ENCODE results near the gene KMT5B. TPM values are rescaled to one million over a fixed set of nuclear protein-coding genes. Genes with fewer than 3 reads are reported as not detected.

The KMT5B gene
- total and polyA plus RNA-seq, 7 donors: 20.8 to 45.7 (median 38.7) TPM

GRCh38 chr11:68122936-68123539, 90.1 kb downstream of the KMT5B start:
- TF ChIP-seq POLR2AphosphoS5 (IDR thresholded peaks at IDR 0.05) (no peak), EP300 (IDR thresholded peaks at IDR 0.05) (no peak), CTCF (IDR thresholded peaks at IDR 0.05) (no peak), POLR2A (IDR thresholded peaks at IDR 0.05) (no peak)
- no peaks in the 10 kb centered on the region for H3K27me3 ChIP-seq
- intact Hi-C loops (cut with DNase I): no loop called here
- H3K27ac ChIP-seq: peak overlapping the region; percentile 46 to 100 (median 83)
- H3K4me1 ChIP-seq: peaks cover 0 to 46% (median 42%) of the 10 kb centered on the region in 4 donors
- no peak overlapping the region for H3K4me3 ChIP-seq
- H3K9me3 ChIP-seq: no peaks in the 10 kb centered on the region
- 24 to 73% methylated on average over 9 of the region's 9 CpGs for WGBS, 2 donors
- no peak for DNase-seq
- H3K36me3 ChIP-seq: no peaks in the 10 kb centered on the region

- Histone ChIP-seq H3K27me3 (no peaks in the 10 kb centered on the region), H3K9me3 (no peaks in the 10 kb centered on the region), H3K4me3 (peak within 1 kb of the TSS; percentile 49 to 87 (median 72)), H3K4me1 (peaks cover 0 to 55% (median 46%) of the 10 kb centered on the region in 4 donors), H3K36me3 (no peaks in the 10 kb centered on the region), H3K27ac (peak within 1 kb of the TSS; percentile 99 to 100 (median 99))
- DNase-seq: peak; percentile 97
- peak in 2 of 4 donors; percentile 38 to 43 for TF ChIP-seq EP300 (IDR thresholded peaks at IDR 0.05)
- no peak for TF ChIP-seq CTCF (IDR thresholded peaks at IDR 0.05)
- TF ChIP-seq POLR2A (IDR thresholded peaks at IDR 0.05): peak; percentile 70 to 84
- peak; percentile 65 to 92 (median 80) for TF ChIP-seq POLR2AphosphoS5 (IDR thresholded peaks at IDR 0.05)
- 0% methylated on average over 107 of the region's 107 CpGs for WGBS, 2 donors
- intact Hi-C loops (cut with DNase I): loop anchor here (2.0 kb wide), 1 partner anchor 80 kb away; no protein-coding TSS in a partner anchor
Measured at GRCh38 chr11:68121067-68121899, 91.8 kb downstream of the KMT5B start, which contains the start of gene CHKA. Gene CHKA, minus strand, starts transcription at chr11:68121388. Its CDS starts 211 bp downstream, at chr11:68121177.

GRCh38 chr11:68120273-68121066, 92.6 kb downstream of the KMT5B start:
- intact Hi-C loops (cut with DNase I): loop anchor here (2.0 kb wide), 1 partner anchor 80 kb away; no protein-coding TSS in a partner anchor
- Histone ChIP-seq H3K27ac (peak overlapping the region; percentile 99 to 100 (median 99)), H3K4me3 (peak overlapping the region; percentile 18 to 87 (median 72)), H3K27me3 (no peaks in the 10 kb centered on the region), H3K9me3 (no peaks in the 10 kb centered on the region), H3K4me1 (peaks cover 0 to 56% (median 47%) of the 10 kb centered on the region in 4 donors), H3K36me3 (no peaks in the 10 kb centered on the region)
- TF ChIP-seq POLR2AphosphoS5 (IDR thresholded peaks at IDR 0.05) (no peak), EP300 (IDR thresholded peaks at IDR 0.05) (no peak), POLR2A (IDR thresholded peaks at IDR 0.05) (no peak), CTCF (IDR thresholded peaks at IDR 0.05) (no peak)
- peak; percentile 83 for DNase-seq
- WGBS, 2 donors: 1% methylated on average over 73 of the region's 73 CpGs

DNA sequence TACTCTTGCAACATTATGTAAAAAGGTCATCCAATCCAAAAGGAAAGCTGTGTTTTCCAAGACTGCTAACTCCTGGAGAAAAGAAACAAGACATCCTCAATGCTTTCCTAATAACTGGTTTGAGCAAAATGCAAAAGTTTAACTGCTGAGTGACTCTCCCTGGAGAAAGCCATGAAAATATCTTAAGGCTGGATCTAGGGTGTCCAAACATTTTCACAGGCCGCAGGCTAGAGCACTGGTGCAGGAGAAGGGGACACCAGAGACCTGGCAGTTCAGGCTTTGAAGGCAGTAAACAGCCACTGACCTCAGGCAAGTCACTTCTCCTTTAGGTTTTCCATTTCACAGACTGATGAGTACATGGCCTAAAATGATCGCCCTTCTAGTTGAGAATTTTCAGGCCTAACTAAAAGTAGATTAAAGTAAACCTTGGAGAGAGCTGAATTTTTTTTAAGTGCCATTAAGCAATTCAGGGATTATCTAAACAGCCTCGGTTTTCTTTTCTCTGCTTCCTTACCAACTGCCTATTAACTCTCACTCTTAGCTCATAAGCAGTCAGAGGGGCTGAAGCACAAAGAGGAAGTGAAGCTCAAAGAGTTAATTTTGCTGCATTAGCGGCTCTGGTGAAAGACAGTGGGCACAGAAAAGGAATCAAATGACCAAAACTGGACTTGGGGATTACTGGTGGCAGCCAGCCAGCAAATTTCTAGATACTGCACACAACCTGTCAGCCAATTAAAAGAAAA, 94.2 kb downstream of the KMT5B start:
- peak; percentile 60 for DNase-seq
- no peak for TF ChIP-seq POLR2AphosphoS5 (IDR thresholded peaks at IDR 0.05)
- TF ChIP-seq EP300 (IDR thresholded peaks at IDR 0.05): no peak
- no peak for TF ChIP-seq POLR2A (IDR thresholded peaks at IDR 0.05)
- no peaks in the 10 kb centered on the region for H3K27me3 ChIP-seq
- no peaks in the 10 kb centered on the region for H3K9me3 ChIP-seq
- peaks cover 0 to 66% (median 56%) of the 10 kb centered on the region in 4 donors for H3K4me1 ChIP-seq
- peak overlapping the region; percentile 99 to 100 (median 99) for H3K27ac ChIP-seq
- 12 to 34% methylated on average over 4 of the region's 4 CpGs for WGBS, 2 donors
- peak overlapping the region in 2 of 4 donors; percentile 70 to 87 for H3K4me3 ChIP-seq
- no peaks in the 10 kb centered on the region for H3K36me3 ChIP-seq
- intact Hi-C loops (cut with DNase I): loop anchor here (5.0 kb wide), 1 partner anchor 93 kb away; the partner anchor contains the start of gene KMT5B

Measured in sigmoid colon (tissue), 7 donors.